Measurements from ENCODE around the gene NKAIN2.
"Not testable (repeated sequence)": the region's sequence is repeated elsewhere in the genome, so short reads cannot be mapped to it uniquely, and the experiment has no call there.

DNA sequence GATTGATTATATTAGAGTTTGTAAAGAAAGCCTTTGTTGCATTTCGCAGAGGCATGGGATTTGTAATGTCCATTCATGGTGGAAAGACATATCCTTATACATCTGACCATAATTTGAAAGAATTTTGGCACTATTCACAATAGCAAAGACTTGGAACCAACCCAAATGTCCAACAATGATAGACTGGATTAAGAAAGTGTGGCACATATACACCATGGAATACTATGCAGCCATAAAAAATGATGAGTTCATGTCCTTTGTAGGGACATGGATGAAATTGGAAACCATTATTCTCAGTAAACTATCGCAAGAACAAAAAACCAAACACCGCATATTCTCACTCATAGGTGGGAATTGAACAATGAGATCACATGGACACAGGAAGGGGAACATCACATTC is 119.7 kb downstream of the NKAIN2 start:
- TF ChIP-seq POLR2A (IDR thresholded peaks at IDR 0.05), result not testable (repeated sequence)
- TF ChIP-seq, protein P1, sequence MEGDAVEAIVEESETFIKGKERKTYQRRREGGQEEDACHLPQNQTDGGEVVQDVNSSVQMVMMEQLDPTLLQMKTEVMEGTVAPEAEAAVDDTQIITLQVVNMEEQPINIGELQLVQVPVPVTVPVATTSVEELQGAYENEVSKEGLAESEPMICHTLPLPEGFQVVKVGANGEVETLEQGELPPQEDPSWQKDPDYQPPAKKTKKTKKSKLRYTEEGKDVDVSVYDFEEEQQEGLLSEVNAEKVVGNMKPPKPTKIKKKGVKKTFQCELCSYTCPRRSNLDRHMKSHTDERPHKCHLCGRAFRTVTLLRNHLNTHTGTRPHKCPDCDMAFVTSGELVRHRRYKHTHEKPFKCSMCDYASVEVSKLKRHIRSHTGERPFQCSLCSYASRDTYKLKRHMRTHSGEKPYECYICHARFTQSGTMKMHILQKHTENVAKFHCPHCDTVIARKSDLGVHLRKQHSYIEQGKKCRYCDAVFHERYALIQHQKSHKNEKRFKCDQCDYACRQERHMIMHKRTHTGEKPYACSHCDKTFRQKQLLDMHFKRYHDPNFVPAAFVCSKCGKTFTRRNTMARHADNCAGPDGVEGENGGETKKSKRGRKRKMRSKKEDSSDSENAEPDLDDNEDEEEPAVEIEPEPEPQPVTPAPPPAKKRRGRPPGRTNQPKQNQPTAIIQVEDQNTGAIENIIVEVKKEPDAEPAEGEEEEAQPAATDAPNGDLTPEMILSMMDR (IDR thresholded peaks at IDR 0.05), result not testable (repeated sequence)
